ENCODE data around the gene LEFTY1. TPM values are rescaled to one million over a fixed set of nuclear protein-coding genes. Genes with fewer than 3 reads are reported as not detected.

LEFTY1 gene
- total and polyA plus RNA-seq, 2 donors (not counting 1 experiment from before 2014, with no cell fraction given) = not detected

DNA sequence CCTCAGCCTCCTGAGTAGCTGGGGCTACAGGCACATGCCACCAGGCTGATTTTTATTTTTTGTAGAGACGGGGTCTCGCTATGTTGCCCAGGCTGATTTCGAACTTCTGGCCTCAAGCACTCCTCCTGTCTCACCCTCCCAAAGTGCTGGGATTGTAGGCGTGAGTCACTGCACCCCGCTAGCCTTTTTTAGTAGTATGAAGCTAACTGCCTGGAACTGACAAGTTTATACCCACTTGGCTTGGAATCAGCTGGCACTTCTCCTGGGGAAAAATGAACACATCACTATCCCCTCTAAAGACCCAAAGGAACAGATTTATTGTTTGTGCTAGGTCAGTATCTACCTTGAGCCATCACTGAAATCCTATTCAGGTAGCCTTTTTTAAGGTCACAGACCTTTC lies 25.8 kb downstream of the LEFTY1 start:
- H3K79me2 ChIP-seq (ENCODE audit: control insufficient read depth, insufficient read depth, low read length) = no peaks in the 10 kb centered on the region
- no peak overlapping the region for H3K9ac ChIP-seq (ENCODE audit: insufficient read depth, low read length)
- H2AFZ ChIP-seq (ENCODE audit: low read length) = no peak overlapping the region
- no peak overlapping the region for H3K4me2 ChIP-seq (ENCODE audit: extremely low read depth, insufficient read depth, low read length)
- no peak for TF ChIP-seq EZH2 (IDR thresholded peaks at IDR 0.05; ENCODE audit: low read length, missing control alignments)
- TF ChIP-seq, protein P1, sequence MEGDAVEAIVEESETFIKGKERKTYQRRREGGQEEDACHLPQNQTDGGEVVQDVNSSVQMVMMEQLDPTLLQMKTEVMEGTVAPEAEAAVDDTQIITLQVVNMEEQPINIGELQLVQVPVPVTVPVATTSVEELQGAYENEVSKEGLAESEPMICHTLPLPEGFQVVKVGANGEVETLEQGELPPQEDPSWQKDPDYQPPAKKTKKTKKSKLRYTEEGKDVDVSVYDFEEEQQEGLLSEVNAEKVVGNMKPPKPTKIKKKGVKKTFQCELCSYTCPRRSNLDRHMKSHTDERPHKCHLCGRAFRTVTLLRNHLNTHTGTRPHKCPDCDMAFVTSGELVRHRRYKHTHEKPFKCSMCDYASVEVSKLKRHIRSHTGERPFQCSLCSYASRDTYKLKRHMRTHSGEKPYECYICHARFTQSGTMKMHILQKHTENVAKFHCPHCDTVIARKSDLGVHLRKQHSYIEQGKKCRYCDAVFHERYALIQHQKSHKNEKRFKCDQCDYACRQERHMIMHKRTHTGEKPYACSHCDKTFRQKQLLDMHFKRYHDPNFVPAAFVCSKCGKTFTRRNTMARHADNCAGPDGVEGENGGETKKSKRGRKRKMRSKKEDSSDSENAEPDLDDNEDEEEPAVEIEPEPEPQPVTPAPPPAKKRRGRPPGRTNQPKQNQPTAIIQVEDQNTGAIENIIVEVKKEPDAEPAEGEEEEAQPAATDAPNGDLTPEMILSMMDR (conservative IDR thresholded peaks at IDR 0.05 in 1 of 2, IDR thresholded peaks at IDR 0.05 in 1 of 2; ENCODE audit: low read depth in 1 of 2, low read length in 2 of 2) = no peak
- H3K27ac ChIP-seq (ENCODE audit: insufficient read depth, low read length) = no peak overlapping the region
- H3K9me3 ChIP-seq (ENCODE audit: control insufficient read depth, insufficient read depth, low read depth, low read length) = no peaks in the 10 kb centered on the region
- H3K27me3 ChIP-seq (ENCODE audit: control insufficient read depth, insufficient read depth, low read length) = no peaks in the 10 kb centered on the region
- H4K20me1 ChIP-seq (ENCODE audit: control insufficient read depth, extremely low read depth, insufficient read depth, low read length) = no peaks in the 10 kb centered on the region
- peak; percentile 49 to 54 for DNase-seq (ENCODE audit: low read depth in 2 of 2)
- peaks cover 7% of the 10 kb centered on the region for H3K4me1 ChIP-seq (ENCODE audit: control insufficient read depth, extremely low read depth, insufficient read depth, low read length)
- H3K4me3 ChIP-seq (replicated peaks in 1 of 4; ENCODE audit: control extremely low read depth in 1 of 4, insufficient read depth in 1 of 4, low read depth in 3 of 4, low read length in 4 of 4) = no peak overlapping the region
- H3K36me3 ChIP-seq (ENCODE audit: control insufficient read depth, insufficient read depth, low read length) = peaks cover 29% of the 10 kb centered on the region

DNA sequence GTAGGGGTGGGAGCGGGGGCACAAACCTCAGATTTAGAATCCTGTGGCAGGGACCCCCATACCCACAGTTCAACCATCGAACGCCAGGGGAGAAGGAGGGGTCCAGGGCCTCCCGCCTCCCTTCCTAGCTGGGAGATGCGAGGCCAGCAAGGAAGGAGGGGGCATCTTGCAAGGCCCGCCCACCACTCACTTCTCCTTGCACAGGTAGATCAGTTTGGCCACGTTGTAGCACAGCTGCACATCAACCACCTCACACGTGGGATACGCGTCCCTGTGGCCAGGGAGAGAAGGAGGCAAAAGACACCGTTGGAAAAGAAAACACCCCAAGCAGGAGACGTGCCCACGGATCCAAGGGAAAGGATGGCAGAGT lies 26.4 kb downstream of the LEFTY1 start:
- Histone ChIP-seq H3K4me3 (replicated peaks in 1 of 4; ENCODE audit: control extremely low read depth in 1 of 4, insufficient read depth in 1 of 4, low read depth in 3 of 4, low read length in 4 of 4) (no peak overlapping the region), H3K4me2 (ENCODE audit: extremely low read depth, insufficient read depth, low read length) (no peak overlapping the region), H3K79me2 (ENCODE audit: control insufficient read depth, insufficient read depth, low read length) (no peaks in the 10 kb centered on the region), H3K36me3 (ENCODE audit: control insufficient read depth, insufficient read depth, low read length) (peaks cover 25% of the 10 kb centered on the region), H3K4me1 (ENCODE audit: control insufficient read depth, extremely low read depth, insufficient read depth, low read length) (peaks cover 7% of the 10 kb centered on the region), H3K27ac (ENCODE audit: insufficient read depth, low read length) (no peak overlapping the region), H4K20me1 (ENCODE audit: control insufficient read depth, extremely low read depth, insufficient read depth, low read length) (no peaks in the 10 kb centered on the region), H3K27me3 (ENCODE audit: control insufficient read depth, insufficient read depth, low read length) (no peaks in the 10 kb centered on the region), H2AFZ (ENCODE audit: low read length) (no peak overlapping the region), H3K9me3 (ENCODE audit: control insufficient read depth, insufficient read depth, low read depth, low read length) (no peaks in the 10 kb centered on the region), H3K9ac (ENCODE audit: insufficient read depth, low read length) (no peak overlapping the region)
- DNase-seq (ENCODE audit: low read depth in 2 of 2) = no peak
- TF ChIP-seq, protein P1 (conservative IDR thresholded peaks at IDR 0.05 in 1 of 2, IDR thresholded peaks at IDR 0.05 in 1 of 2; ENCODE audit: low read depth in 1 of 2, low read length in 2 of 2) = no peak
- TF ChIP-seq EZH2 (IDR thresholded peaks at IDR 0.05; ENCODE audit: low read length, missing control alignments) = no peak

DNA sequence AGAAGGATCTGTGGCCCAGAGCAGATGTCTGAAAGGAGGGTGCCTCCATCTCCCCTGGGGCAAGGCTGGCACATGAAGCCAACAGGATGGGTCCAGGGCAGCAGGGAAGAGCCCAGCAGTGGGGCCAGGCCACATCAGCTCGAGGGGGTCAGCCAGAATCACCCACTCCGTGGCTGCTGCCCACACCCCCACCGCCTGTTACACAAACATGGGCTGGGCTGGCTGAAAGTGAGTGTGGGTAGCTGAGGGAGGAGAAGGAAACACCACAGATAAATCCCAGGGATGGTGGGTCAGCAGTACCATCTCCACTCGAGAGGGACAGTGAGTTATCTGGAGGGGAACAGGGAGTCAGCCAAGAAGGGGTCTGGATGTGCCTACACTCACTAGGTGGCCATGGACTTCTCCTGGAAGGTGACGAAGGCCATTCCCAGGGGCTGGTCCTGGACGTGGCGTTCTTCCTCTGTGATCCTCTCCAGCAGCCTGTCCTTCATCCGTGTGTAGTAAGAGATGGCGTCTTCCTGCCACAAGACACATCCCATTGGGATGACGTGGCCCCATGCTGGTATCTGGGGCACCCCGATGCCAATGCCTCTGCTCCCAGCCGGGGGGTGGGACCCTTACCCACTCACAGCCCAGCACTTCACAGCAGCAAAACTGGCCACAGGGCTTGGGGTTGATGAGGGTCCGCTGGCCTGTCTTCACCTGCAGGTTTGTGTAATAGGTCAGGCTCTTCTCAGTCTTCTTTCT lies 26.9 kb downstream of the LEFTY1 start:
- Histone ChIP-seq H3K9me3 (ENCODE audit: control insufficient read depth, insufficient read depth, low read depth, low read length) (no peaks in the 10 kb centered on the region), H3K36me3 (ENCODE audit: control insufficient read depth, insufficient read depth, low read length) (peaks cover 25% of the 10 kb centered on the region), H3K9ac (ENCODE audit: insufficient read depth, low read length) (no peak overlapping the region), H3K4me3 (replicated peaks in 1 of 4; ENCODE audit: control extremely low read depth in 1 of 4, insufficient read depth in 1 of 4, low read depth in 3 of 4, low read length in 4 of 4) (no peak overlapping the region), H4K20me1 (ENCODE audit: control insufficient read depth, extremely low read depth, insufficient read depth, low read length) (no peaks in the 10 kb centered on the region), H2AFZ (ENCODE audit: low read length) (no peak overlapping the region), H3K4me1 (ENCODE audit: control insufficient read depth, extremely low read depth, insufficient read depth, low read length) (peaks cover 7% of the 10 kb centered on the region), H3K27me3 (ENCODE audit: control insufficient read depth, insufficient read depth, low read length) (no peaks in the 10 kb centered on the region), H3K79me2 (ENCODE audit: control insufficient read depth, insufficient read depth, low read length) (no peaks in the 10 kb centered on the region), H3K4me2 (ENCODE audit: extremely low read depth, insufficient read depth, low read length) (no peak overlapping the region), H3K27ac (ENCODE audit: insufficient read depth, low read length) (no peak overlapping the region)
- DNase-seq (ENCODE audit: low read depth in 2 of 2) = no peak
- TF ChIP-seq, protein P1 (conservative IDR thresholded peaks at IDR 0.05 in 1 of 2, IDR thresholded peaks at IDR 0.05 in 1 of 2; ENCODE audit: low read depth in 1 of 2, low read length in 2 of 2) = no peak
- no peak for TF ChIP-seq EZH2 (IDR thresholded peaks at IDR 0.05; ENCODE audit: low read length, missing control alignments)
